ENCODE results near the gene KCNE4.

- TF ChIP-seq CTCF (conservative IDR thresholded peaks at IDR 0.05; ENCODE audit: low read depth, low read length), result no peak
- no peak for TF ChIP-seq EZH2 (IDR thresholded peaks at IDR 0.05; ENCODE audit: low read length, unreplicated experiment)
- TF ChIP-seq EZH2phosphoT487 (IDR thresholded peaks at IDR 0.05; ENCODE audit: borderline replicate concordance, low read length), result no peak
Measured at GRCh38 chr2:223066721-223067120, 14.7 kb downstream of the KCNE4 start.

All from PC-3 (cell line).